Neural cell (in vitro differentiated cells): ENCODE results near the gene ANKS1A. TPM values are rescaled to one million over a fixed set of nuclear protein-coding genes. Genes with fewer than 3 reads are reported as not detected.

Experiments
- H2AFZ ChIP-seq: fragments of 200-600, 300-800 bp; sonication (generic), shearing (Covaris generic); 2 replicates; pipeline ENCODE4 v1.6.0; 2014; ENCODE audit warnings: low read depth, mild to moderate bottlenecking, antibody characterized with exemption, low read length, moderate library complexity
- H3F3A ChIP-seq: fragments of 200-600 bp; shearing (Covaris generic); 2 replicates; pipeline ENCODE4 v1.6.1; 2016; ENCODE audit warnings: mild to moderate bottlenecking, moderate library complexity, mixed read lengths, antibody characterized with exemption, low read length; ENCODE audit not compliant: insufficient read depth, poor library complexity, severe bottlenecking
- H3K27ac ChIP-seq: fragments of 200-600, 300-800 bp; sonication (generic), shearing (Covaris generic); 2 replicates; pipeline ENCODE4 v1.5.1; 2014; ENCODE audit warnings: mild to moderate bottlenecking, low read length, moderate library complexity
- H3K27me3 ChIP-seq: fragments of 300-800, 200-600 bp; sonication (generic), shearing (Covaris generic); 2 replicates; pipeline ENCODE4 v1.6.0; 2014; ENCODE audit warnings: mild to moderate bottlenecking, low read depth, low read length, moderate library complexity; ENCODE audit not compliant: insufficient read depth
- H3K36me3 ChIP-seq: fragments of 300-800, 200-600 bp; sonication (generic), shearing (Covaris generic); 2 replicates; pipeline ENCODE4 v1.5.1; 2014; ENCODE audit warnings: mild to moderate bottlenecking, antibody characterized with exemption, low read length, moderate library complexity; ENCODE audit not compliant: insufficient read depth
- H3K4me2 ChIP-seq: fragments of 300-800, 200-600 bp; sonication (generic), shearing (Covaris generic); 2 replicates; pipeline ENCODE4 v1.6.0; 2014; ENCODE audit warnings: mild to moderate bottlenecking, low read length
- H3K4me3 ChIP-seq: fragments of 300-800, 200-600 bp; sonication (generic), shearing (Covaris generic); 2 replicates; pipeline ENCODE4 v1.5.1; 2014; ENCODE audit warnings: mild to moderate bottlenecking, low read length, moderate library complexity
- H3K79me2 ChIP-seq: fragments of 200-600 bp; shearing (Covaris generic); replicated peaks from 2 replicates; pipeline ENCODE4 v1.6.0; 2014; ENCODE audit warnings: mild to moderate bottlenecking, low read length, moderate library complexity; ENCODE audit not compliant: insufficient read depth
- H3K9ac ChIP-seq: fragments of 300-800, 200-600 bp; sonication (generic), shearing (Covaris generic); 2 replicates; pipeline ENCODE4 v1.6.1; 2016; ENCODE audit warnings: mild to moderate bottlenecking, low read length, mixed read lengths
- H3K9me2 ChIP-seq: fragments of 200-600 bp; shearing (Covaris generic); 2 replicates; pipeline ENCODE4 v1.6.1; 2016; ENCODE audit warnings: mild to moderate bottlenecking, low read length, mixed read lengths; ENCODE audit not compliant: insufficient read depth
- H3K9me3 ChIP-seq: fragments of 200-600, 300-800 bp; sonication (generic), shearing (Covaris generic); 2 replicates; pipeline ENCODE4 v1.6.1; 2016; ENCODE audit warnings: mild to moderate bottlenecking, mixed run types, low read length, moderate library complexity, mixed read lengths
- H4K20me1 ChIP-seq: fragments of 200-600 bp; shearing (Covaris generic); 2 replicates; pipeline ENCODE4 v1.6.1; 2016; ENCODE audit warnings: mild to moderate bottlenecking, mixed run types; ENCODE audit not compliant: insufficient read depth
- CTCF ChIP-seq: fragments of 450-650 bp; IDR thresholded peaks from 2 replicates; pipeline ENCODE4 v1.5.1; 2014; ENCODE audit warnings: antibody characterized with exemption, mild to moderate bottlenecking, moderate library complexity; ENCODE audit not compliant: poor library complexity, severe bottlenecking
- EP300 ChIP-seq: fragments of 450-650 bp; conservative IDR thresholded peaks from 2 replicates; pipeline ENCODE4 v1.6.1; 2014; ENCODE audit warnings: antibody characterized with exemption, mild to moderate bottlenecking, moderate library complexity; ENCODE audit not compliant: poor library complexity, severe bottlenecking
- EZH2 ChIP-seq: fragments of 200-600, 300-800 bp; shearing (Covaris generic), sonication (generic); IDR thresholded peaks from 2 replicates; pipeline ENCODE4 v1.6.1; 2014; ENCODE audit warnings: antibody characterized with exemption, low read length, borderline replicate concordance, mild to moderate bottlenecking; ENCODE audit not compliant: insufficient read depth, poor library complexity, severe bottlenecking
- MXI1 ChIP-seq: fragments of 450-650 bp; conservative IDR thresholded peaks from 2 replicates; pipeline ENCODE4 v1.6.1; 2014; ENCODE audit warnings: antibody characterized with exemption, mild to moderate bottlenecking; ENCODE audit not compliant: poor library complexity, severe bottlenecking
- POLR2AphosphoS5 ChIP-seq: IDR thresholded peaks from 2 replicates; pipeline ENCODE4 v1.6.1; 2012
- RAD21 ChIP-seq: fragments of 450-650 bp; conservative IDR thresholded peaks from 2 replicates; pipeline ENCODE4 v1.6.1; 2014; ENCODE audit warnings: antibody characterized with exemption, mild to moderate bottlenecking, moderate library complexity
- REST ChIP-seq: IDR thresholded peaks from 2 replicates; pipeline ENCODE4 v1.6.1; 2012; ENCODE audit warnings: borderline replicate concordance
- SMC3 ChIP-seq: fragments of 450-650 bp; conservative IDR thresholded peaks from 2 replicates; pipeline ENCODE4 v1.6.1; 2014; ENCODE audit warnings: antibody characterized with exemption, mild to moderate bottlenecking, moderate library complexity; ENCODE audit not compliant: poor library complexity
- TAF1 ChIP-seq: IDR thresholded peaks from 2 replicates; pipeline ENCODE4 v1.6.1; 2012; ENCODE audit warnings: low read depth
- polyA plus RNA-seq: library from polyadenylated mRNA; depleted of rRNA; stranded (reverse); fragments of >200 nt; gene quantifications from 2 replicates; pipeline ENCODE4 v1.2.3, GENCODE V29; 2014

ANKS1A gene
- polyA plus RNA-seq, 1 donor from 2014 or later: 22.6 TPM

GRCh38 chr6:35050757-35051330, 161.8 kb downstream of the ANKS1A start:
- TF ChIP-seq MXI1: no peak
- TF ChIP-seq EP300: no peak
- no peak for TF ChIP-seq EZH2
- TF ChIP-seq POLR2AphosphoS5: no peak
- no peak for TF ChIP-seq RAD21
- no peak for TF ChIP-seq REST
- no peak for TF ChIP-seq TAF1
- TF ChIP-seq CTCF: no peak
- no peak for TF ChIP-seq SMC3
- Histone ChIP-seq H3K9me3 (no peaks in the 10 kb centered on the region), H3F3A (no peaks in the 10 kb centered on the region), H3K9me2 (no peaks in the 10 kb centered on the region), H3K79me2 (no peaks in the 10 kb centered on the region), H3K36me3 (no peaks in the 10 kb centered on the region), H3K4me2 (no peak overlapping the region), H3K27ac (no peak overlapping the region), H4K20me1 (no peaks in the 10 kb centered on the region), H3K9ac (no peak overlapping the region), H2AFZ (no peak overlapping the region), H3K4me3 (no peak overlapping the region), H3K27me3 (no peaks in the 10 kb centered on the region)

GRCh38 chr6:35051396-35051795, 162.3 kb downstream of the ANKS1A start:
- Histone ChIP-seq H4K20me1 (no peaks in the 10 kb centered on the region), H3K79me2 (no peaks in the 10 kb centered on the region), H3K9me3 (no peaks in the 10 kb centered on the region), H3K36me3 (no peaks in the 10 kb centered on the region), H3K27ac (no peak overlapping the region), H3F3A (no peaks in the 10 kb centered on the region), H3K4me3 (no peak overlapping the region), H3K27me3 (no peaks in the 10 kb centered on the region), H3K9ac (no peak overlapping the region), H3K9me2 (no peaks in the 10 kb centered on the region), H3K4me2 (no peak overlapping the region), H2AFZ (no peak overlapping the region)
- TF ChIP-seq REST (no peak), EP300 (no peak), POLR2AphosphoS5 (no peak), CTCF (no peak), SMC3 (no peak), MXI1 (no peak), TAF1 (no peak), RAD21 (no peak), EZH2 (no peak)
